GM18861 (cell line): ENCODE results near the gene ZBTB43.
A peak's percentile ranks its signal among the peaks of the same experiment; 100 is the strongest.

Source experiments
- ATAC-seq: cut with Tn5 transposase; IDR thresholded peaks from one replicate; pipeline ENCODE4 v1.9.1; 2021; ENCODE audit not compliant: unreplicated experiment

The ZBTB43 gene

DNA sequence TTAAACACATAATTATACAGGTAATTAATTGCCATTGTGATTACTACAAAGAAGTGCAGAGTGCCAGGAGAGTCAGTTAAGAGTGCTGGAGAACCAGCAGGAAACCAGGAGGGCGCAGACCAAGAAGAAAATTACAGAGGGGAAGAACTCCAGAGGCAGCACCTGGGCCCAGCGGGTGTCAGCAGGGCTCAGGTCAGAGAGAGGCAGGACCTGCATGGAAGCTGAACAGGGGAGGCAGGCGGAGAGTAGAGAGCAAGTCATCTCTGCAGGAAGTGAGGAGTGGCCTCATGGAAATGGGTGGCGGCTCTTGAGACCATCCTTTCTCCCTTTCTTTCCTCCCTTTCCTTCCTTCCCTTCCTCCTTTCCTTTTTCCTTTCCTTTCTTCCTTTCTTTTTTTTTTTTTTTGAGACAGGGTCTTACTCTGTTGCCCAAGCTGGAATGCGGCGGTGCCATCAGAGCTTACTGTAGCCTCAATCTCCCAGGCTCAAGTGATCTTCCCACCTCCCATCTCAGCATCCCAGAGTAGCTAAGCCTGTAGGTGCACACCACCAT lies 51.6 kb downstream of the ZBTB43 start:
- ATAC-seq = no peak

DNA sequence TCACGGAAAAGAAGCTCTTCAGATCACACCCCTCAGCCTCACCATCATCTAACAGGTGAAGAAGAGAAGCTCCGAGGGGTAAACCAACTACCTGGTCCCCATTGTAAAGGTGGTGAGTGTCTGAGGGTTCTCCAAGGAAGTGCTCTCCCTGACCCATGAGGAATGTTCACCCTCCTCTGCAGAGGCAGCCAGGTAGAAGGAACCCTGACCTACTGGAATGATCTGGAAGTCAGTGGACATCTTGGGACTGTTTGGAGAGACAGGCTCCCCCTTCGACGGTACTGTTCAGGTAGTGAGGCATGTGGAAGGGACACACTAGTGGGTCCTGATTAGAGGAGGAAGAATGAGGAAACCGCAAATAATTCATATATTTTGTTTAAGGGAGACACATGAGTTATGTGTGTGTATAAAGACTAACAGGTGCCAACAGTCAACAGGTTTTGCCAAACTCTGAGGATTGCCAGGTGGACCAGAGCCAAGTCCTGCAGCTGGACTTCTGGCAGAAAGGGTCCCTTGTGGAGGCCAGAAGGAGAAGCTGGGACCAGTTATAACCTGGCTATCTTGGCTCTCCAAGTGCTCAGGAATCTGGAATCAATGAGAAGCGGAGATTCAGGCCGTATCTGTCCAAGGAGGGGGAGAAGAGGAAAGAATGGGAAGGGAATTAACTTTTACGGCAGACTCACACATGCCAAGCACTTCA lies 52.6 kb downstream of the ZBTB43 start:
- ATAC-seq = no peak

GRCh38 chr9:126859111-126859510 lies 54.3 kb downstream of the ZBTB43 start:
- no peak for ATAC-seq

- peak; percentile 68 for ATAC-seq
Measured at GRCh38 chr9:126860077-126860756, 55.4 kb downstream of the ZBTB43 start, which contains the start of gene ZBTB34. Gene ZBTB34 (plus strand): TSS chr9:126860639. CDS start chr9:126879400, 18,761 bp downstream.

GRCh38 chr9:126860757-126861466 lies 56.1 kb downstream of the ZBTB43 start:
- peak; percentile 28 for ATAC-seq

DNA sequence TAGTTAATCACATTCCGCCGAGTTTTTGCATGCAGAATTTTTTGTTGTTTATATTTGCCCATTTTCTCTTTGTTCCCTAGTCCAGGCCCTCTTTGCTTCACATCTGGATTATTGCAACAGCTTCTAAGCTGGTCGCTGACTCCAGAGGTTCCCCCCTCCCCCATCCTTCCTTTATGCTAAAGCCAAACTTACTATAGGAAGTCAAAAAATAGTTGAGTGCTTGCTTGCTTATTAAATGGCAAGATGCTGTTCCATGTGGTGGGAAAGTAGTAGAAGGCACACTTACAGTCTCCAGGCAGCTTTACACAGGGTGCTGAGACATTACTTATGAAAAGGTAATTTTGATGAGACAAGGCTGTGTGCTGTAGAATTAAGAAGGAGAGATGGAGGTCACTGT lies 56.9 kb downstream of the ZBTB43 start:
- ATAC-seq = no peak

- ATAC-seq = no peak
Measured at GRCh38 chr9:126862104-126862761, 57.4 kb downstream of the ZBTB43 start.

DNA sequence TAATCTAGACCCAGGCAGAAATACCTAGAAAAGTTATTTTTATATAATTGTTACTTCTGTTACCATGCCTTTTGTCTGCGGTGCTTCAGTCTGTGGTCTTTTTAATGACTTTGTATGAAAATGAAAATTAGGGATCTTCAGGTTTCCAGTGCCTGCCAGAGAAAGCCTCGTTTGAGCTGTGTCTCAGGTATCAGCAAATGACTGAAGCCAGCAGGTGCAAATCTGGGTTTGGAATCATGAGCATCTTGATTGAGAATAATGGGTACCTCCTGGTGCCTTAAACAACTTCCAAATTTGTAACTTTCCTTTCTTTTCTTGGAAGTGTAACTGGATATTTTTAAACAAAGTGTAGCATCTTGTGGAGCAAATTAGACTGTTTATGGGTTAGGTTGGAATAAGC lies 59.9 kb downstream of the ZBTB43 start:
- ATAC-seq = no peak

DNA sequence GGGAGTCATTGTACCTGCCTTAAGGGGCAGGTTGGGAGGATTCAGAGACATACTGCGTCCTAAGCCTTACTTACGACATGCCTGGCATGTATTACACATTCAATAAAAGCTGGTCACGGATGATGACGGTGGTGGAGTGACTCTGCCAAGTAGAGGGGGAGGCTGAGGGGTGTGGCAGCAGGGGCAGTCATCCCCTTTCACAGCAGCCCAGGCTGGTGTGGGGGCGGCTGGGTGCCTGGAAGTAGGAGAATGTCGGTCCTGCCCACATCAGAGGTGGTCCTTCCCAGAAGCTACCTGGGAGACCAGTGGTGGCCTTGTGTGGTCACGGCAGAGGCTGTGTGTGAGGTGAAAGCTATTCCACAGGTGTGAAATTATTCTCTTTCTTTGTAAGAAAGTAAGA lies 64.5 kb downstream of the ZBTB43 start:
- ATAC-seq = no peak

DNA sequence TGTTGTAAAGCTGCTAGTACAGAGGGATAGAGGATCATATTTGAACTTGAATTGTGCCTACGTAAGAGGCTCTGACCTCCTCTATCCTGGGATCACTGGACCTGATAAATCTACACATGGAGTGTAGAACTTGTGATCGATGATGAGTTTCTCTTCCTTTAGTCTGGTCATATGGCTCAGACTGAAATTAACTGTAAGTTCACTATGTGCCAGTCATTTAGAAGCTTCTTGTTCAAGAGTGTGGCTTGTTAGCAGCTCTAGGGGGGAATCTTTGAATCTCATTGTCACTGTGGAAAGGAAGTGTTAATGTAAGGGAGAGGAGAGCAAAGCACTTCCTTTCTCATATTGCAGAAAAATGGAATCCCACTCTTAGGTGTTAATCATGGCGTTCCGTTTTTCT lies 67.7 kb downstream of the ZBTB43 start:
- no peak for ATAC-seq

DNA sequence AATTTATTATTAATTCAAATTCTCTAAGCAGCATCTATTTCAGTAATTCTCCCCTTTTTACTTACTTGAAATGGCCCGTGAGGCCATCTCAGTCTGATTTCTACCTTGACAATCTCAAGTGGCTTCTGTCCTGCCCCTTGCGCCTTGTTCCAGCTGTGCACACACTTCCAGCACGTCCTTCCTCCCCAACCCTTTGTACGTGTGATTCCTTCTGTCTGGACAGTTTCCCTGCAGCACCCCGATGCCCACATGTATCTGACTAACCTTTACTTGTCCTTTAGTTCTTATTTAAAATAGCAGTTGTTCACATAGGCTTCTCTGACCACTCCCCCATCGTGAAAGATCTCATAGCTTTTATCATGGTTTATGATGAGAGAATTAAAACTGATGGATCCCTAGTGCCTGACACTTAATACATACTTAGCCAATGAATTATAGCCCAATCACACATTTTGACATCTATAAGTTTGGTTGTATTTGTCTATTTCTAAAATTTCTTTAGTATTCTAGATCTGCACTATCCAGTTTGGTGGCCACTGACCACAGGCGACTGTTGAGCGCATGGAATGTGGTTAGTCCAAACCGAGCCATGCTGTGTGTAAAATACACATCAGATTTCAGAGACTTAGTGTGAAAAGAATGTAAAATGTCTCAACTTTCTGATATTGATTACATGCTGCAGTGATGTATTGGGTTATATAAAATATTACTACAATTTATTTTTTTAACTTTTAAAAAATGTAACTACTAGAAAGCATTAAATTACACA lies 69.9 kb downstream of the ZBTB43 start:
- no peak for ATAC-seq

DNA sequence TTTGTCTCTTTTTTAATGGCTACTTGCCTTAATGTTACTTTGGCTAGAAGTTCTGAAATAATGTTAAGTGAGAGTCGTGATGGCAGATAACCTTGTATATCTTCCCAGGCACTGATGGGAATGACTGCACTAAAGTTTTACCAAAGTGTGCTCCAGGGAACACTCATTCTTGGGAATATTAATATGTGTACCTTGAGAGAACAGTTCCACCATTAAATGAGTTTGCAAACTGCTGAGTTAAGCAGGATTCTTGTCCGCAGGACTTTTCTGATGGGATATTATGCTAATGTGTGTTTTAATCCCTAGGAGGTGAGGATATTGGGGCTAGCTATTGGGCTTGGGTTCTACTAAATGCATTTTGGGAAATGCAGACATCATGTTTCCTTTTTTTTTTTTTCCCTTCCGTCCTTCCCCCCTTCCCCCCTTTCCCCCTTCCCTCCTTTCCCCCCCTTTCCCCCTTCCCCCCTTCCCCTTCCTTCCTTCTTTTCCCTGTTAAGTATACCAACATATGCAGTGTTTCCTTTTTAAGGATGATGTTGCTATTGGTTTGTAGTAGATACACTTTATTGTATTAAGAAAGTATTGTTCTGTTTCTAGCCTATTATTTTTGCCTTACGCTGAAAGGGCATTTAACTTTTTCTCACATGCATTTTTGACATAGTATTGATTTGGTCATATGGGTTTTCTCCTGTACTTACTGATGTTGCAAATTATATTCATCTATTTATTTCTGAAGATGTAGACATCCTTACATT lies 71.1 kb downstream of the ZBTB43 start:
- ATAC-seq = no peak

- ATAC-seq = no peak
Measured at GRCh38 chr9:126876531-126876930, 71.7 kb downstream of the ZBTB43 start.

GRCh38 chr9:126877418-126877817 lies 72.6 kb downstream of the ZBTB43 start:
- no peak for ATAC-seq

DNA sequence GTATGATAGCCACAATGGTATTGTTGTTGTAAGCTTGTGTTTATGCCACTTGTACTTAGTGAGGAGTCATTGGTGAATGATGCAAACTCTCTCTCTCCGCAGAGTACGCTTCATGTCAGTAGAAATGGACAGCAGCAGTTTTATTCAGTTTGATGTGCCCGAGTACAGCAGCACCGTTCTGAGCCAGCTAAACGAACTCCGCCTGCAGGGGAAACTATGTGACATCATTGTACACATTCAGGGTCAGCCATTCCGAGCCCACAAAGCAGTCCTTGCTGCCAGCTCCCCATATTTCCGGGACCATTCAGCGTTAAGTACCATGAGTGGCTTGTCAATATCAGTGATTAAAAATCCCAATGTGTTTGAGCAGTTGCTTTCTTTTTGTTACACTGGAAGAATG lies 74.4 kb downstream of the ZBTB43 start:
- ATAC-seq = no peak

DNA sequence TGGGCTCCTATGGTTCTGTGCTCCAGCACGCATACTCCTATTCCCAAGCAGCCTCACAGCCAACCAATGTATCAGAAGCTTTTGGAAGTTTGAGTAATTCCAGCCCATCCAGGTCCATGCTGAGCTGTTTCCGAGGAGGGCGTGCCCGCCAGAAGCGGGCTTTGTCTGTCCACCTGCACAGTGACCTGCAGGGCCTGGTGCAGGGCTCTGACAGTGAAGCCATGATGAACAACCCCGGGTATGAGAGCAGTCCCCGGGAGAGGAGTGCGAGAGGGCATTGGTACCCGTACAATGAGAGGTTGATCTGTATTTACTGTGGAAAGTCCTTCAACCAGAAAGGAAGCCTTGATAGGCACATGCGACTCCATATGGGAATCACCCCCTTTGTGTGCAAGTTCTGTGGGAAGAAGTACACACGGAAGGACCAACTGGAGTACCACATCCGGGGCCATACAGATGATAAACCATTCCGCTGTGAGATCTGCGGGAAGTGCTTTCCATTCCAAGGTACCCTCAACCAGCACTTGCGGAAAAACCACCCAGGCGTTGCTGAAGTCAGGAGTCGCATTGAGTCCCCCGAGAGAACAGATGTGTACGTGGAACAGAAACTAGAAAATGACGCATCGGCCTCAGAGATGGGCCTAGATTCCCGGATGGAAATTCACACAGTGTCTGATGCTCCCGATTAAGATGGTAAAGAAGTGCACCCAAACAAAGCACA lies 75.5 kb downstream of the ZBTB43 start:
- no peak for ATAC-seq

DNA sequence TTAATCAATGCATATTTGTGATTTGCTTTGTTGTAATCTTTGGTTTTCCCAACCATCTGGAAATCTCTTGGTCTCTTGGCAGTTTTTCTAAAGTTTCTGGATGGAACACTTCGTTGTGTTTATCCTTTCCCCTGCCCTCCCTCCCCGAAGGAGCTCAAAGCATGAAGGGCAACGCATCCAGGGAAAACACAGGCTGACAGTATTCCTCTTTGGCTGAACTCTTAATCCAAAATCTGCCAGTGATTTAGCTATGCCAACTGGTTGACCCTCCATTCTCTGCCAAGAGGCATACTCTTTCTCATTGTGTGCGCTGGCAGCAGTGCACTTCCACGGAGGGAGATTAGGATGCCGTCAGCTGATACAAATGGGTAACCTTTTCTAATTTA lies 76.1 kb downstream of the ZBTB43 start:
- no peak for ATAC-seq

- ATAC-seq = no peak
Measured at GRCh38 chr9:126882746-126883145, 77.9 kb downstream of the ZBTB43 start.

GRCh38 chr9:126883636-126884035 lies 78.8 kb downstream of the ZBTB43 start:
- ATAC-seq = no peak
